ENCODE measurements around the gene ASAP3. TPM values are rescaled to one million over a fixed set of nuclear protein-coding genes. Genes with fewer than 3 reads are reported as not detected.

The ASAP3 gene
- total RNA-seq, 1 donor from 2014 or later: 35.9 TPM

- no peak for TF ChIP-seq CTCF (IDR thresholded peaks at IDR 0.05)
- Histone ChIP-seq H3K4me3 (no peak overlapping the region), H3K4me1 (peaks cover 23% of the 10 kb centered on the region), H3K27me3 (no peaks in the 10 kb centered on the region), H3K36me3 (no peaks in the 10 kb centered on the region), H3K27ac (no peak overlapping the region), H3K9me3 (no peaks in the 10 kb centered on the region)
- ATAC-seq (no peak), DNase-seq (no peak)
- intact Hi-C loops (cut with DNase I): no loop called here
Measured at GRCh38 chr1:23420778-23421177, 63.2 kb downstream of the ASAP3 start.

- ATAC-seq (no peak), DNase-seq (no peak)
- intact Hi-C loops (cut with DNase I): no loop called here
- Histone ChIP-seq H3K36me3 (no peaks in the 10 kb centered on the region), H3K9me3 (no peaks in the 10 kb centered on the region), H3K4me3 (no peak overlapping the region), H3K4me1 (peaks cover 23% of the 10 kb centered on the region), H3K27ac (no peak overlapping the region), H3K27me3 (no peaks in the 10 kb centered on the region)
- TF ChIP-seq CTCF (IDR thresholded peaks at IDR 0.05): no peak
Measured at GRCh38 chr1:23419180-23419579, 64.8 kb downstream of the ASAP3 start.

GRCh38 chr1:23417570-23417969 lies 66.4 kb downstream of the ASAP3 start:
- H3K27me3 ChIP-seq: no peaks in the 10 kb centered on the region
- H3K27ac ChIP-seq: no peak overlapping the region
- intact Hi-C loops (cut with DNase I): no loop called here
- ATAC-seq (no peak), DNase-seq (no peak)
- H3K4me1 ChIP-seq: peaks cover 9% of the 10 kb centered on the region
- H3K36me3 ChIP-seq: no peaks in the 10 kb centered on the region
- TF ChIP-seq CTCF (IDR thresholded peaks at IDR 0.05): no peak
- no peaks in the 10 kb centered on the region for H3K9me3 ChIP-seq
- no peak overlapping the region for H3K4me3 ChIP-seq

GRCh38 chr1:23416964-23417363 lies 67.0 kb downstream of the ASAP3 start:
- intact Hi-C loops (cut with DNase I): no loop called here
- no peak for DNase-seq
- no peak for ATAC-seq
- Histone ChIP-seq H3K27ac (no peak overlapping the region), H3K4me3 (no peak overlapping the region), H3K27me3 (no peaks in the 10 kb centered on the region), H3K4me1 (peaks cover 3% of the 10 kb centered on the region), H3K9me3 (no peaks in the 10 kb centered on the region), H3K36me3 (no peaks in the 10 kb centered on the region)
- TF ChIP-seq CTCF (IDR thresholded peaks at IDR 0.05): no peak

GRCh38 chr1:23408797-23409290 lies 75.1 kb downstream of the ASAP3 start:
- DNase-seq (no peak), ATAC-seq (no peak)
- intact Hi-C loops (cut with DNase I): no loop called here
- no peak overlapping the region for H3K27ac ChIP-seq
- no peaks in the 10 kb centered on the region for H3K27me3 ChIP-seq
- no peaks in the 10 kb centered on the region for H3K9me3 ChIP-seq
- TF ChIP-seq CTCF (IDR thresholded peaks at IDR 0.05): no peak
- no peak overlapping the region for H3K4me3 ChIP-seq
- peaks cover 8% of the 10 kb centered on the region for H3K4me1 ChIP-seq
- H3K36me3 ChIP-seq: peaks cover 15% of the 10 kb centered on the region

GRCh38 chr1:23407016-23407630 lies 76.9 kb downstream of the ASAP3 start:
- DNase-seq (no peak), ATAC-seq (no peak)
- Histone ChIP-seq H3K4me1 (peaks cover 25% of the 10 kb centered on the region), H3K4me3 (no peak overlapping the region), H3K27me3 (no peaks in the 10 kb centered on the region), H3K36me3 (peaks cover 15% of the 10 kb centered on the region), H3K9me3 (no peaks in the 10 kb centered on the region), H3K27ac (no peak overlapping the region)
- intact Hi-C loops (cut with DNase I): no loop called here
- TF ChIP-seq CTCF (IDR thresholded peaks at IDR 0.05): no peak
